Measurements from ENCODE around the gene ZNF224.
"Not testable (repeated sequence)": the region's sequence is repeated elsewhere in the genome, so short reads cannot be mapped to it uniquely, and the experiment has no call there.

Gene ZNF224

GRCh38 chr19:44076325-44076724 is 17.8 kb upstream of the ZNF224 start:
- H3K4me1 ChIP-seq (ENCODE audit: control insufficient read depth, insufficient read depth, low read length), result no peaks in the 10 kb centered on the region
- no peak overlapping the region for H3K4me3 ChIP-seq (ENCODE audit: low read depth, low read length)
- H3K9me3 ChIP-seq (ENCODE audit: control insufficient read depth, insufficient read depth, low read length), result no peaks in the 10 kb centered on the region
- H3K27me3 ChIP-seq (ENCODE audit: control insufficient read depth, insufficient read depth, low read length), result peaks cover 7% of the 10 kb centered on the region
- H3K36me3 ChIP-seq (ENCODE audit: control insufficient read depth, insufficient read depth, low read length), result no peaks in the 10 kb centered on the region
- H3K9ac ChIP-seq (ENCODE audit: low read depth, low read length), result no peak overlapping the region

DNA sequence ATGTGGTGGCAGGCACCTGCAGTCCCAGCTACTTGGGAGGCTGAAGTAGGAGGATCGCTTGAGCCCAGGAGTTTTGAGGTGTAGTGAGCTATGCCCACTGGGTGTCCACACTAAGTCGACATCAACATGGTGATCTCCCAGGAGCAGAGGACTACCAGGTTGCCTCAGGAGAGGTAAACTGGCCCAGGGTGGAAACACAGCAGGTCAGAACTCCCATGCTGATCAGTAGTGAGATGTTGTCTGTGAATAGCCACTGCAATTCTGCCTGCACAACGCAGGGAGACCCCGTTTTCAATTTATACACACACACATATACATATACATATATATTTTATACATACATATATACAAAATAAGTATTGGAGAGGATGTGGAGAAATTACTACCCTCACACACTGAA is 2.1 kb upstream of the ZNF224 start:
- Histone ChIP-seq H3K9ac (ENCODE audit: low read depth, low read length) (no peak overlapping the region), H3K4me3 (ENCODE audit: low read depth, low read length) (no peak overlapping the region), H3K36me3 (ENCODE audit: control insufficient read depth, insufficient read depth, low read length) (no peaks in the 10 kb centered on the region), H3K27me3 (ENCODE audit: control insufficient read depth, insufficient read depth, low read length) (no peaks in the 10 kb centered on the region), H3K9me3 (ENCODE audit: control insufficient read depth, insufficient read depth, low read length) (no peaks in the 10 kb centered on the region), H3K4me1 (ENCODE audit: control insufficient read depth, insufficient read depth, low read length) (no peaks in the 10 kb centered on the region)

DNA sequence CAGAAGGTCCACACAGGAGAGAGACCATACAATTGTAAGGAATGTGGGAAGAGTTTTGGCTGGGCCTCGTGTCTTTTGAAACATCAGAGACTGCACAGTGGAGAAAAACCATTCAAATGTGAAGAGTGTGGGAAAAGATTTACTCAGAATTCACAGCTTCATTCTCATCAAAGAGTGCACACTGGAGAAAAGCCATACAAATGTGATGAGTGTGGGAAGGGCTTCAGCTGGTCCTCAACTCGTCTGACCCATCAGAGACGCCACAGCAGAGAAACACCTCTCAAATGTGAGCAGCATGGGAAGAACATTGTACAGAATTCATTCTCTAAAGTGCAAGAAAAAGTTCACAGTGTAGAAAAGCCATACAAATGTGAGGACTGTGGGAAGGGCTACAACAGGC is 13.6 kb downstream of the ZNF224 start:
- H3K36me3 ChIP-seq (ENCODE audit: control insufficient read depth, insufficient read depth, low read length), result peaks cover 14% of the 10 kb centered on the region
- no peak overlapping the region for H3K9ac ChIP-seq (ENCODE audit: low read depth, low read length)
- H3K9me3 ChIP-seq (ENCODE audit: control insufficient read depth, insufficient read depth, low read length), result peaks cover 4% of the 10 kb centered on the region
- H3K4me1 ChIP-seq (ENCODE audit: control insufficient read depth, insufficient read depth, low read length), result no peaks in the 10 kb centered on the region
- H3K27me3 ChIP-seq (ENCODE audit: control insufficient read depth, insufficient read depth, low read length), result no peaks in the 10 kb centered on the region
- no peak overlapping the region for H3K4me3 ChIP-seq (ENCODE audit: low read depth, low read length)

DNA sequence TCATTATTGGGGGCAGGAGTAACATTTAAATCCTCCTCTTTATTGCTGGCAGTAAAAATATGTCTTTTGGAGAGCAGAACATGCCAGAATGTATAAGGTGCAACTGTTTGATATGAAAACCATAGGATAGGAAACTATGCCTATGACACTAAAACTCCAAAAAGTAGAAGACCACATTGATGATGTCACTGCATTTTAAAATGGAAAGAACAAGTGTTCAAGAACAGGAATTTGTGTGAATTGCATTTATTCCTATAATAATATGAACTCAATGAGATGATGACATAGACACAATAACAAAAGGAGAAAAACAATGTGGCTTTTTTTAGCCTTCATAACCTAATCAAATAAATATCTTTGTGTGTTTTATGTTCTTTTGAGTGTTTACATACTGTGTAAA is 15.3 kb downstream of the ZNF224 start:
- H3K9me3 ChIP-seq (ENCODE audit: control insufficient read depth, insufficient read depth, low read length), result peaks cover 4% of the 10 kb centered on the region
- H3K27me3 ChIP-seq (ENCODE audit: control insufficient read depth, insufficient read depth, low read length), result no peaks in the 10 kb centered on the region
- no peak overlapping the region for H3K4me3 ChIP-seq (ENCODE audit: low read depth, low read length)
- H3K36me3 ChIP-seq (ENCODE audit: control insufficient read depth, insufficient read depth, low read length), result peaks cover 14% of the 10 kb centered on the region
- H3K9ac ChIP-seq (ENCODE audit: low read depth, low read length), result no peak overlapping the region
- no peaks in the 10 kb centered on the region for H3K4me1 ChIP-seq (ENCODE audit: control insufficient read depth, insufficient read depth, low read length)

DNA sequence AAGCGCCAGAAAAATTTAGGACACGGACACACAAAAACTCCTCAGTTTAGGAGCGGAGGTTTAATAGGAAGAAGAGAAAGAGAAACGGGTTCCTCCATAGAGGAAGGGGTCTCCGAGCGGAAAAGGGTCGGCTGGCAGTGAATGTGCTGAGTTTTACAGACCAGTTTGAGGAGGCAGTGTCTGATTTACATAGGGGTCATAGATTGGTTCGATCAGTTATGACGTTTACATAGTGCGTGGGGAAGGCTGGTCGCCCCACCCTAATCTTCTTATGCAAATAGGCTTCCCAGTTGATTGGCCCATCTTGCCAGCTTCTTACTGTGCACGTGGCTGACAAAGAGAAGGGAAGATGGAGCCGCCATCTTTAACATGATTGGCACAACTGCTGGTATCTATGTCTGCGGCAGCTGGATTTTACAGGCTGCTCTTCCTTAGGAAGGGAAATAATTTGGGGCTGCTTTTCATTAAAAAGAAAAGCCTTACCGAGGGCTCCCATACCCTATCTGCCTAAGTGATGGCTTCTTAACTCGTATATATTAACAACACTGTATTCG is 17.8 kb downstream of the ZNF224 start:
- Histone ChIP-seq H3K4me3 (ENCODE audit: low read depth, low read length) (peak overlapping the region; percentile 100), H3K9ac (ENCODE audit: low read depth, low read length) (peak overlapping the region; percentile 84), H3K4me1 (ENCODE audit: control insufficient read depth, insufficient read depth, low read length) (no peaks in the 10 kb centered on the region), H3K36me3 (ENCODE audit: control insufficient read depth, insufficient read depth, low read length) (peaks cover 8% of the 10 kb centered on the region), H3K9me3 (ENCODE audit: control insufficient read depth, insufficient read depth, low read length) (peaks cover 4% of the 10 kb centered on the region), H3K27me3 (ENCODE audit: control insufficient read depth, insufficient read depth, low read length) (no peaks in the 10 kb centered on the region)

GRCh38 chr19:44112802-44113137 is 18.6 kb downstream of the ZNF224 start:
- Histone ChIP-seq H3K36me3 (ENCODE audit: control insufficient read depth, insufficient read depth, low read length) (peaks cover 7% of the 10 kb centered on the region), H3K27me3 (ENCODE audit: control insufficient read depth, insufficient read depth, low read length) (no peaks in the 10 kb centered on the region), H3K4me3 (ENCODE audit: low read depth, low read length) (peak overlapping the region; percentile 100), H3K4me1 (ENCODE audit: control insufficient read depth, insufficient read depth, low read length) (no peaks in the 10 kb centered on the region), H3K9me3 (ENCODE audit: control insufficient read depth, insufficient read depth, low read length) (peaks cover 4% of the 10 kb centered on the region), H3K9ac (ENCODE audit: low read depth, low read length) (peak overlapping the region; percentile 84)

DNA sequence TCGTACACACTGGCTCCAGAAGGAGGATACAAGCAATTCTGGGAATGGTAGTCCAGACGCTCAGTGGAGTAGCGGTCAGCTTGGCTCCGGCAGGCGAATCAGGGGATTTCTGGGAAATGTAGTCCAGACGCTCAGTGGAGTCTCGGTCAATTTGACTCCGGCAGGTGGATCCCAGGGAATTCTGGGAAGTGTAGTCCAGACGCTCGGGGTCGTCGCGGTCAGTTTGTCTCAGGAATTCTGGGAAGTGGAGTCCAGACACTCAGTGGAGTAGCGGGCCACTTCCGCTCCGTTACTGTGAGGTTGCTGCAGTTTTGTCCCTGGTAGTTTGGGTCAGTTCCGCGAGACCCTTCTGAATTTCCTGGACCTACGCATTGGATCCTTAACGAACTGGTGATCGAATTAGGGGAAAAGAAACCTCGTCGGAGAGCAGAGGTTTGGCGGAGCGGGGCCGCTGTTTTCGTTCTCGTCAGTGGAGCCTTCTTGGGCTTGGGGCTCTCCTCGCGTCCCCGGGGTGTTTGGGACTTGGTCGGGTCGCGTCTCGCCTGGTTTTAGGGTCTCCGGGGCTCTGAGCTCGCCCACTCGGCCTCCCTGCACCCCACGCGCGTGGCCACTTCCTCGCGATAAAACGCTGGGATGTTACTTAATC is 19.1 kb downstream of the ZNF224 start, which contains the start of gene ZNF225:
ZNF225 (plus strand) TSS at position 262 of the 646 bp plus-strand sequence. CDS start 2,429 bp downstream, outside the sequence.
- Histone ChIP-seq H3K4me3 (ENCODE audit: low read depth, low read length) (peak within 1 kb of the TSS; percentile 100), H3K9me3 (ENCODE audit: control insufficient read depth, insufficient read depth, low read length) (no peaks in the 10 kb centered on the region), H3K9ac (ENCODE audit: low read depth, low read length) (peak within 1 kb of the TSS; percentile 84), H3K36me3 (ENCODE audit: control insufficient read depth, insufficient read depth, low read length) (peaks cover 6% of the 10 kb centered on the region), H3K27me3 (ENCODE audit: control insufficient read depth, insufficient read depth, low read length) (no peaks in the 10 kb centered on the region), H3K4me1 (ENCODE audit: control insufficient read depth, insufficient read depth, low read length) (no peaks in the 10 kb centered on the region)

GRCh38 chr19:44113784-44114390 is 19.7 kb downstream of the ZNF224 start:
- H3K36me3 ChIP-seq (ENCODE audit: control insufficient read depth, insufficient read depth, low read length), result peaks cover 5% of the 10 kb centered on the region
- no peaks in the 10 kb centered on the region for H3K4me1 ChIP-seq (ENCODE audit: control insufficient read depth, insufficient read depth, low read length)
- H3K9me3 ChIP-seq (ENCODE audit: control insufficient read depth, insufficient read depth, low read length), result no peaks in the 10 kb centered on the region
- H3K9ac ChIP-seq (ENCODE audit: low read depth, low read length), result peak overlapping the region; percentile 83
- H3K4me3 ChIP-seq (ENCODE audit: low read depth, low read length), result peak overlapping the region; percentile 100
- H3K27me3 ChIP-seq (ENCODE audit: control insufficient read depth, insufficient read depth, low read length), result no peaks in the 10 kb centered on the region

- H3K36me3 ChIP-seq (ENCODE audit: control insufficient read depth, insufficient read depth, low read length); H3K4me3 ChIP-seq (ENCODE audit: low read depth, low read length); H3K4me1 ChIP-seq (ENCODE audit: control insufficient read depth, insufficient read depth, low read length); H3K9ac ChIP-seq (ENCODE audit: low read depth, low read length); H3K9me3 ChIP-seq (ENCODE audit: control insufficient read depth, insufficient read depth, low read length); H3K27me3 ChIP-seq (ENCODE audit: control insufficient read depth, insufficient read depth, low read length): not testable (repeated sequence)
These were observed 27.0 kb downstream of the ZNF224 start for GRCh38 chr19:44121162-44121561.

- Histone ChIP-seq H3K27me3 (ENCODE audit: control insufficient read depth, insufficient read depth, low read length) (no peaks in the 10 kb centered on the region), H3K9me3 (ENCODE audit: control insufficient read depth, insufficient read depth, low read length) (no peaks in the 10 kb centered on the region), H3K4me3 (ENCODE audit: low read depth, low read length) (no peak overlapping the region), H3K4me1 (ENCODE audit: control insufficient read depth, insufficient read depth, low read length) (no peaks in the 10 kb centered on the region), H3K36me3 (ENCODE audit: control insufficient read depth, insufficient read depth, low read length) (peaks cover 1% of the 10 kb centered on the region), H3K9ac (ENCODE audit: low read depth, low read length) (no peak overlapping the region)
These were observed 37.8 kb downstream of the ZNF224 start for GRCh38 chr19:44131955-44132354.

GRCh38 chr19:44141191-44142058 is 47.3 kb downstream of the ZNF224 start, which contains the start of gene ZNF234:
Gene ZNF234, plus strand, starts transcription at chr19:44141554. Its CDS starts 3,079 bp downstream, at chr19:44144633.
- no peaks in the 10 kb centered on the region for H3K36me3 ChIP-seq (ENCODE audit: control insufficient read depth, insufficient read depth, low read length)
- H3K4me3 ChIP-seq (ENCODE audit: low read depth, low read length), result peak within 1 kb of the TSS; percentile 84
- H3K4me1 ChIP-seq (ENCODE audit: control insufficient read depth, insufficient read depth, low read length), result no peaks in the 10 kb centered on the region
- H3K9me3 ChIP-seq (ENCODE audit: control insufficient read depth, insufficient read depth, low read length), result no peaks in the 10 kb centered on the region
- peak within 1 kb of the TSS; percentile 62 for H3K9ac ChIP-seq (ENCODE audit: low read depth, low read length)
- no peaks in the 10 kb centered on the region for H3K27me3 ChIP-seq (ENCODE audit: control insufficient read depth, insufficient read depth, low read length)

All from iPS-15b (cell line).